ENCODE data around the gene YPEL2. TPM values are rescaled to one million over a fixed set of nuclear protein-coding genes. Genes with fewer than 3 reads are reported as not detected.

YPEL2 gene
- total and polyA plus RNA-seq, 2 donors (not counting 1 experiment from before 2014, with no cell fraction given), result 20.7 to 51.8 TPM

GRCh38 chr17:59409336-59410048, 78.0 kb downstream of the YPEL2 start:
- Histone ChIP-seq H3K9ac (ENCODE audit: low read length) (no peak overlapping the region), H3K27ac (ENCODE audit: low read length in 2 of 2) (no peak overlapping the region), H3K79me2 (ENCODE audit: control insufficient read depth, insufficient read depth, low read length) (no peaks in the 10 kb centered on the region), H3K4me2 (replicated peaks; ENCODE audit: low read depth, low read length, poor library complexity, severe bottlenecking) (no peak overlapping the region), H3K4me1 (ENCODE audit: control insufficient read depth in 2 of 2, insufficient read depth in 2 of 2, low read length in 2 of 2) (peaks cover 13 to 14% of the 10 kb centered on the region in 2 donors), H3K27me3 (replicated peaks in 1 of 4; ENCODE audit: control extremely low read depth in 1 of 4, control insufficient read depth in 3 of 4, insufficient read depth in 4 of 4, low read length in 3 of 4) (no peaks in the 10 kb centered on the region), H3K9me3 (ENCODE audit: control extremely low read depth in 1 of 3, control insufficient read depth in 2 of 3, insufficient read depth in 1 of 3, low read length in 2 of 3) (peaks cover 2 to 13% (median 6%) of the 10 kb centered on the region in 3 donors), H3K36me3 (replicated peaks in 1 of 2; ENCODE audit: control extremely low read depth in 1 of 2, control insufficient read depth in 1 of 2, extremely low read depth in 1 of 2, insufficient read depth in 2 of 2, low read length in 1 of 2) (peaks cover 1 to 5% of the 10 kb centered on the region in 2 experiments), H4K20me1 (ENCODE audit: control insufficient read depth, insufficient read depth, low read length, poor library complexity, severe bottlenecking) (no peaks in the 10 kb centered on the region), H2AFZ (ENCODE audit: insufficient read depth, low read depth, low read length, poor library complexity, severe bottlenecking) (no peak overlapping the region), H3K4me3 (ENCODE audit: control extremely low read depth in 1 of 5, extremely low read depth in 1 of 5, insufficient read depth in 1 of 5, low read depth in 2 of 5, low read length in 4 of 5) (no peak overlapping the region)
- Mint-ChIP-seq H3K27me3 (no peaks in the 10 kb centered on the region), H3K4me1 (peaks cover 18% of the 10 kb centered on the region), H3K27ac (no peak overlapping the region), H3K4me3 (no peak overlapping the region), H3K9me3 (ENCODE audit: insufficient read depth) (no peaks in the 10 kb centered on the region)
- WGBS (ENCODE audit: insufficient coverage), result 90% methylated on average over 2 of the region's 3 CpGs
- no peak for TF ChIP-seq EZH2 (IDR thresholded peaks at IDR 0.05; ENCODE audit: borderline replicate concordance, insufficient read depth, low read depth, low read length, poor library complexity, severe bottlenecking)
- TF ChIP-seq, protein P1, sequence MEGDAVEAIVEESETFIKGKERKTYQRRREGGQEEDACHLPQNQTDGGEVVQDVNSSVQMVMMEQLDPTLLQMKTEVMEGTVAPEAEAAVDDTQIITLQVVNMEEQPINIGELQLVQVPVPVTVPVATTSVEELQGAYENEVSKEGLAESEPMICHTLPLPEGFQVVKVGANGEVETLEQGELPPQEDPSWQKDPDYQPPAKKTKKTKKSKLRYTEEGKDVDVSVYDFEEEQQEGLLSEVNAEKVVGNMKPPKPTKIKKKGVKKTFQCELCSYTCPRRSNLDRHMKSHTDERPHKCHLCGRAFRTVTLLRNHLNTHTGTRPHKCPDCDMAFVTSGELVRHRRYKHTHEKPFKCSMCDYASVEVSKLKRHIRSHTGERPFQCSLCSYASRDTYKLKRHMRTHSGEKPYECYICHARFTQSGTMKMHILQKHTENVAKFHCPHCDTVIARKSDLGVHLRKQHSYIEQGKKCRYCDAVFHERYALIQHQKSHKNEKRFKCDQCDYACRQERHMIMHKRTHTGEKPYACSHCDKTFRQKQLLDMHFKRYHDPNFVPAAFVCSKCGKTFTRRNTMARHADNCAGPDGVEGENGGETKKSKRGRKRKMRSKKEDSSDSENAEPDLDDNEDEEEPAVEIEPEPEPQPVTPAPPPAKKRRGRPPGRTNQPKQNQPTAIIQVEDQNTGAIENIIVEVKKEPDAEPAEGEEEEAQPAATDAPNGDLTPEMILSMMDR (IDR thresholded peaks at IDR 0.05), result no peak
- ChIA-PET POLR2A (no interaction called here), CTCF (interaction anchor here (1.3 to 1.4 kb wide), 2 partner anchors 29 to 80 kb away, joined by 5 to 6 read pairs; no protein-coding TSS in a partner anchor)
- ATAC-seq (ENCODE audit: low read depth), result no peak
- intact Hi-C loops (cut with micrococcal nuclease), result no loop called here
- DNase-seq, result peak; percentile 11

- H3K9me3 ChIP-seq (ENCODE audit: control extremely low read depth in 1 of 3, control insufficient read depth in 2 of 3, insufficient read depth in 1 of 3, low read length in 2 of 3), result peaks cover 2 to 13% (median 6%) of the 10 kb centered on the region in 3 donors
- POLR2A ChIA-PET, result no interaction called here
These were observed 78.6 kb downstream of the YPEL2 start for GRCh38 chr17:59410049-59410437.

More at GRCh38 chr17:59410049-59410437, 78.6 kb downstream of the YPEL2 start:
- DNase-seq (no peak), ATAC-seq (ENCODE audit: low read depth) (no peak)
- Mint-ChIP-seq H3K27ac (no peak overlapping the region), H3K4me3 (no peak overlapping the region), H3K4me1 (peaks cover 18% of the 10 kb centered on the region), H3K27me3 (no peaks in the 10 kb centered on the region), H3K9me3 (ENCODE audit: insufficient read depth) (no peaks in the 10 kb centered on the region)
- H3K4me1 ChIP-seq (ENCODE audit: control insufficient read depth in 2 of 2, insufficient read depth in 2 of 2, low read length in 2 of 2), result peaks cover 13 to 14% of the 10 kb centered on the region in 2 donors
- CTCF ChIA-PET, result interaction anchor here (1.3 to 1.4 kb wide), 2 partner anchors 28 to 80 kb away, joined by 5 to 6 read pairs; no protein-coding TSS in a partner anchor
- no peaks in the 10 kb centered on the region for H4K20me1 ChIP-seq (ENCODE audit: control insufficient read depth, insufficient read depth, low read length, poor library complexity, severe bottlenecking)
- no peak overlapping the region for H3K9ac ChIP-seq (ENCODE audit: low read length)
- H3K4me2 ChIP-seq (replicated peaks; ENCODE audit: low read depth, low read length, poor library complexity, severe bottlenecking), result no peak overlapping the region
- WGBS (ENCODE audit: insufficient coverage), result 100% methylated on average over 3 of the region's 4 CpGs
- H3K27me3 ChIP-seq (replicated peaks in 1 of 4; ENCODE audit: control extremely low read depth in 1 of 4, control insufficient read depth in 3 of 4, insufficient read depth in 4 of 4, low read length in 3 of 4), result no peaks in the 10 kb centered on the region
- no peaks in the 10 kb centered on the region for H3K79me2 ChIP-seq (ENCODE audit: control insufficient read depth, insufficient read depth, low read length)
- H2AFZ ChIP-seq (ENCODE audit: insufficient read depth, low read depth, low read length, poor library complexity, severe bottlenecking), result no peak overlapping the region
- H3K4me3 ChIP-seq (ENCODE audit: control extremely low read depth in 1 of 5, extremely low read depth in 1 of 5, insufficient read depth in 1 of 5, low read depth in 2 of 5, low read length in 4 of 5), result no peak overlapping the region
- intact Hi-C loops (cut with micrococcal nuclease), result no loop called here
- H3K27ac ChIP-seq (ENCODE audit: low read length in 2 of 2), result no peak overlapping the region
- H3K36me3 ChIP-seq (replicated peaks in 1 of 2; ENCODE audit: control extremely low read depth in 1 of 2, control insufficient read depth in 1 of 2, extremely low read depth in 1 of 2, insufficient read depth in 2 of 2, low read length in 1 of 2), result peaks cover 1 to 5% of the 10 kb centered on the region in 2 experiments
- TF ChIP-seq, protein P1 (IDR thresholded peaks at IDR 0.05), result no peak
- no peak for TF ChIP-seq EZH2 (IDR thresholded peaks at IDR 0.05; ENCODE audit: borderline replicate concordance, insufficient read depth, low read depth, low read length, poor library complexity, severe bottlenecking)

Data from B cell (primary cell).